Measurements from ENCODE around the gene JPH2. TPM values are rescaled to one million over a fixed set of nuclear protein-coding genes. Genes with fewer than 3 reads are reported as not detected.
A peak's percentile ranks its signal among the peaks of the same experiment; 100 is the strongest.

JPH2 gene
- total RNA-seq, 1 donor from 2014 or later = 4.6 TPM

DNA sequence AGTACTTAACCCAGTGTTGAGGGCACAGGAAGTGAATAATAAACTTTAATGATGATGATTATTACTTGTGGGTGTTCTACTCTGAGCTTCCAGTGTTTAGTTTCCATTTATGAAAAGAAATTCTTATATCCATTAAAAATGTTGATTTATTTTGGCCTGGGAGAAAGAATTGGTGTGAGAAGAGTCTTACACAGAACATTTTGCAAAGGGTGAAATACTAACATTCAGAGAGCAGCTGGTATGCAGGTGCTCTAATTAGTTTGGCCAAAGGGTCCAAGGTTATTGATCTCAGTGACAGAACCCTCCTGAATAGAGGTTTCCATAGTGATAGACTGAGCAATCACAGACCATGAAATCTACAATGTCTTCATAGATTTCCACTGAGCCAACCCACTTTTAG, 19.1 kb upstream of the JPH2 start:
- ATAC-seq = no peak
- TF ChIP-seq, protein P1, sequence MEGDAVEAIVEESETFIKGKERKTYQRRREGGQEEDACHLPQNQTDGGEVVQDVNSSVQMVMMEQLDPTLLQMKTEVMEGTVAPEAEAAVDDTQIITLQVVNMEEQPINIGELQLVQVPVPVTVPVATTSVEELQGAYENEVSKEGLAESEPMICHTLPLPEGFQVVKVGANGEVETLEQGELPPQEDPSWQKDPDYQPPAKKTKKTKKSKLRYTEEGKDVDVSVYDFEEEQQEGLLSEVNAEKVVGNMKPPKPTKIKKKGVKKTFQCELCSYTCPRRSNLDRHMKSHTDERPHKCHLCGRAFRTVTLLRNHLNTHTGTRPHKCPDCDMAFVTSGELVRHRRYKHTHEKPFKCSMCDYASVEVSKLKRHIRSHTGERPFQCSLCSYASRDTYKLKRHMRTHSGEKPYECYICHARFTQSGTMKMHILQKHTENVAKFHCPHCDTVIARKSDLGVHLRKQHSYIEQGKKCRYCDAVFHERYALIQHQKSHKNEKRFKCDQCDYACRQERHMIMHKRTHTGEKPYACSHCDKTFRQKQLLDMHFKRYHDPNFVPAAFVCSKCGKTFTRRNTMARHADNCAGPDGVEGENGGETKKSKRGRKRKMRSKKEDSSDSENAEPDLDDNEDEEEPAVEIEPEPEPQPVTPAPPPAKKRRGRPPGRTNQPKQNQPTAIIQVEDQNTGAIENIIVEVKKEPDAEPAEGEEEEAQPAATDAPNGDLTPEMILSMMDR (IDR thresholded peaks at IDR 0.05) = no peak
- Histone ChIP-seq H3K4me3 (no peak overlapping the region), H3K27ac (no peak overlapping the region), H3K4me1 (peaks cover 46% of the 10 kb centered on the region), H3K9me3 (no peaks in the 10 kb centered on the region), H3K36me3 (peaks cover 45% of the 10 kb centered on the region), H3K27me3 (ENCODE audit: low read depth) (no peaks in the 10 kb centered on the region)
- DNase-seq = no peak
- intact Hi-C loops (cut with DNase I) = no loop called here

DNA sequence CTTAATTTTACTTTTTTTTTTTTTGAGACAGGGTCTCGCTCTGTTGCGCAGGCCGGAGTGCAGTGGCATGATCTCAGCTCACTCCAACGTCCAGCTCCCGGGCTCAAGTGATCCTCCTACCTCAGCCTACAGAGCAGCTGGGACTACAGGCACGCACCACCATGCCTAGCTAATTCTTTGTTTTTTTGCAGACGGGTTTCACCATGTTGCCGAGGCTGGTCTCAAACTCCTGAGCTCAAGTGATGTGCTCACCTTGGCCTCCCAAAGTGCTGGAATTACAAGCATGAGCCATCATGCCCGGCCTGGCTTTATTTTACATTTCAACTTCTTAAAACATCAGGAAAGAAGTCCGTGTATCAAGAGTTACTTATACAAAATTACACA, 17.8 kb upstream of the JPH2 start:
- no peak overlapping the region for H3K27ac ChIP-seq
- H3K36me3 ChIP-seq = peaks cover 58% of the 10 kb centered on the region
- peaks cover 51% of the 10 kb centered on the region for H3K4me1 ChIP-seq
- ATAC-seq = no peak
- H3K4me3 ChIP-seq = no peak overlapping the region
- TF ChIP-seq, protein P1 (IDR thresholded peaks at IDR 0.05) = no peak
- DNase-seq = no peak
- no peaks in the 10 kb centered on the region for H3K27me3 ChIP-seq (ENCODE audit: low read depth)
- intact Hi-C loops (cut with DNase I) = no loop called here
- no peaks in the 10 kb centered on the region for H3K9me3 ChIP-seq

DNA sequence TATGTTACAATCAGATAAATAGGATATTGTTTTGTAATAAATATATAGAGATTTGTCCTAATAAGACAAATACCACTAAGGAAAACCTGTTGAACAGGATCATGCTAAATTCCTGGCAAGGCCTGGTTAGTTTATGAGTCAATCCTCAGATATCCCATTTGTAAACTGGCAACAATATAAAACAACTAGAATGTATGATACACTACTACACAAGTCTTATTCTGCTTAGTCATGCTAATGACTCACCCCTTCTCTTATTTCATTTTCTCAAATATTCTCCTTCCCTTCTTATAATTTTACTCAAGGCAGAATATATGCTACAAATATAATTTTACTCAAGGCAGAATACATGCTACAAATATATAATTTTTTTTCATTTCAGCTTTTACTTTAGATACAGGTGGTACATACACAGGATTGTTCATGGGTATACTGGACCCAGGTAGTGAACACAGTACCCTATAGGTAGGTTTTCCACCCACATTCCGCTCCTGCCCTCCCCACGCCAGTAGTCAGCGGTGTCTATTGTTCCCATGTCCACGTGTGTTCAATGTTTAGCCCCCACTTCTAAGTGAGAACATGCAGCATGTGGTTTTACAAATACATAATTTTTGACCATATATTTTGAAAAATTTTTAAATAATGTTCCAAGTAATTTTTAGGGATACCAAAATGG, 17.3 kb upstream of the JPH2 start:
- no peaks in the 10 kb centered on the region for H3K9me3 ChIP-seq
- H3K4me3 ChIP-seq = no peak overlapping the region
- ATAC-seq (peak; percentile 68 to 79), DNase-seq (no peak)
- peaks cover 47% of the 10 kb centered on the region for H3K4me1 ChIP-seq
- no peak overlapping the region for H3K27ac ChIP-seq
- no peaks in the 10 kb centered on the region for H3K27me3 ChIP-seq (ENCODE audit: low read depth)
- peaks cover 64% of the 10 kb centered on the region for H3K36me3 ChIP-seq
- intact Hi-C loops (cut with DNase I) = no loop called here
- TF ChIP-seq, protein P1 (IDR thresholded peaks at IDR 0.05) = no peak

DNA sequence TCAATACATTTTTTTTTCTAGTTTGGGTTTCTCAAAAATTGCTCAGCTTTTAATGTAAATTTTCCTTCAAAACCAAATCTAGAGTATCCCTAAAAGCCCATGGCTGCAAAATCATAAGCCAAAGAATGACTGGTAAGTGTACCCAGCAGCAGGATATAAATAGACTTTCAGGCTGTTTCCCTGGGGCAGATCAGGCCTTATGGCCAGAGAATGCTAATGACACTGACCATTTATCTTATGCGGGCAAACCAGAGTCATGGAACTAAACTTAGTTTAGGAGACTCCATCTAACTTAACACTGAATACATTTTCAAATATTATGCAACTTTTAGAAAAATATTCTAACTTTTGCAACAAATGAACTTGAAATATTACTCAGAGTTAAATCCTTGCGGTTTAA, 16.2 kb upstream of the JPH2 start:
- intact Hi-C loops (cut with DNase I) = no loop called here
- TF ChIP-seq, protein P1 (IDR thresholded peaks at IDR 0.05) = no peak
- Histone ChIP-seq H3K36me3 (peaks cover 75% of the 10 kb centered on the region), H3K9me3 (no peaks in the 10 kb centered on the region), H3K27me3 (ENCODE audit: low read depth) (no peaks in the 10 kb centered on the region), H3K4me1 (peaks cover 36% of the 10 kb centered on the region), H3K27ac (no peak overlapping the region), H3K4me3 (no peak overlapping the region)
- no peak for DNase-seq
- no peak for ATAC-seq

DNA sequence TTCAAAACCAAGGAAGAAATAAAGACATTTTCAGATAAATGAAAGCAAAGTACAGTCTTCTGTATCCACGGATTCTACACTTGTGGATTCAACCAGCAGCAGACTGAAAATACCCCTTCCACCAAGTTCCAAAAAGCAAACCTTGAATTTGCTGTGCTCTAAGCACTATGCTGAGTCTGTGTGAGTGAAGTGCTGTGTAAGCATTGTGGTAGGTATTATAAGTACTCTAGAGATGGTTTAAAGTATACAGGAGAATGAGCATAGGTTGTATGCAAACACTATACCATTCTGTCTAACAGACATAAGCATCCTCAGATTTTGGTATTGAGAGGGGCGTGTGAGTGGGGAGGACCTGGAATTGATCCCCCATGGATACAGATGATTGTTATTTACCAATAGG, 14.0 kb upstream of the JPH2 start:
- peaks cover 16% of the 10 kb centered on the region for H3K4me1 ChIP-seq
- H3K27ac ChIP-seq = no peak overlapping the region

More for the DNA sequence above, 14.0 kb upstream of the JPH2 start:
- intact Hi-C loops (cut with DNase I) = no loop called here
- TF ChIP-seq, protein P1 (IDR thresholded peaks at IDR 0.05) = no peak
- Histone ChIP-seq H3K4me3 (no peak overlapping the region), H3K36me3 (peaks cover 90% of the 10 kb centered on the region), H3K27me3 (ENCODE audit: low read depth) (no peaks in the 10 kb centered on the region), H3K9me3 (no peaks in the 10 kb centered on the region)
- no peak for DNase-seq
- ATAC-seq = peak in 1 of 2 donors; percentile 54

Data from lower lobe of right lung (tissue), 2 donors.